H1 (cell line): ENCODE data around the gene SLC37A1. TPM values are rescaled to one million over a fixed set of nuclear protein-coding genes. Genes with fewer than 3 reads are reported as not detected.

Experiments
- CTCF ChIA-PET: fragments of 300-600 bp; sonication (Branson Sonifier 250); formaldehyde crosslinking; loops from one replicate; lab custom pipeline; 2021; ENCODE audit not compliant: partially characterized antibody; lab: Charles Lee
- POLR2A ChIA-PET: fragments of 300-600 bp; sonication (Branson Sonifier 250); formaldehyde crosslinking; loops from one replicate; lab custom pipeline; 2021; ENCODE audit warnings: inconsistent platforms; ENCODE audit not compliant: partially characterized antibody; lab: Charles Lee
- DNase-seq, 2 experiments: peaks; one replicate each; pipeline versions ENCODE4 v3.0.0 to v3.0.0-alpha.2; 2010 to 2022; ENCODE audit warnings: low spot score in 2 of 2, low read depth in 1 of 2, mixed read lengths in 1 of 2
- FAIRE-seq: peaks from 2 replicates; lab custom pipeline; 2011; peaks lifted over from hg19 to GRCh38; lab: Jason Lieb, UNC
- H2AFZ ChIP-seq: 2 replicates; pipeline ENCODE4 v1.8.1; 2012; ENCODE audit warnings: low read length, inconsistent platforms
- H2AK5ac ChIP-seq: 2 replicates; pipeline ENCODE4 v1.6.1; 2013; ENCODE audit warnings: low read depth, low read length
- H2BK120ac ChIP-seq: replicated peaks from 2 replicates; pipeline ENCODE3; 2013; ENCODE audit warnings: low read depth, low read length, inconsistent platforms
- H2BK12ac ChIP-seq: 2 replicates; pipeline ENCODE4 v1.6.1; 2013; ENCODE audit warnings: low read depth, low read length
- H2BK15ac ChIP-seq: 2 replicates; pipeline ENCODE4 v1.6.1; 2013; ENCODE audit warnings: low read length
- H2BK20ac ChIP-seq: 2 replicates; pipeline ENCODE4 v1.6.1; 2013; ENCODE audit warnings: low read length
- H2BK5ac ChIP-seq: 2 replicates; pipeline ENCODE4 v1.6.1; 2013; ENCODE audit warnings: low read depth, low read length
- H3K14ac ChIP-seq: 2 replicates; pipeline ENCODE4 v1.6.1; 2013; ENCODE audit warnings: inconsistent platforms; ENCODE audit not compliant: insufficient read length
- H3K18ac ChIP-seq: 2 replicates; pipeline ENCODE4 v1.6.1; 2013; ENCODE audit warnings: low read length; ENCODE audit errors: extremely low read depth
- H3K23ac ChIP-seq: 2 replicates; pipeline ENCODE4 v1.6.1; 2013; ENCODE audit warnings: inconsistent platforms; ENCODE audit not compliant: insufficient read length
- H3K23me2 ChIP-seq: 2 replicates; pipeline ENCODE4 v1.6.1; 2013; ENCODE audit warnings: low read depth, low read length
- H3K27ac ChIP-seq: 2 replicates; pipeline ENCODE4 v1.6.1; 2011; ENCODE audit warnings: low read depth, low read length, inconsistent platforms
- H3K27me3 ChIP-seq, 4 experiments: replicated peaks in 1 of 4; 1 replicate in 1 of 4; 2 replicates in 3 of 4; pipeline versions ENCODE4 v1.6.1 to v1.8.1; 2011 to 2013; ENCODE audit warnings: low read length in 3 of 4, mild to moderate bottlenecking in 3 of 4, inconsistent platforms in 2 of 4, mixed read lengths in 2 of 4, moderate library complexity in 1 of 4; ENCODE audit not compliant: control insufficient read depth in 3 of 4, insufficient read depth in 3 of 4; ENCODE audit errors: extremely low read depth in 1 of 4
- H3K36me3 ChIP-seq, 4 experiments: 2 replicates each; pipeline versions ENCODE4 v1.6.1 to v1.8.1; 2011 to 2013; ENCODE audit warnings: mild to moderate bottlenecking in 4 of 4, low read length in 3 of 4, moderate library complexity in 2 of 4, control low read depth in 1 of 4, inconsistent platforms in 1 of 4; ENCODE audit not compliant: insufficient read depth in 4 of 4, control insufficient read depth in 2 of 4
- H3K4ac ChIP-seq: replicated peaks from 2 replicates; pipeline ENCODE3; 2013; ENCODE audit warnings: low read length, low read depth, mixed read lengths, inconsistent platforms; ENCODE audit not compliant: insufficient read length
- H3K4me1 ChIP-seq, 4 experiments: replicated peaks in 1 of 4; 1 replicate in 1 of 4; 2 replicates in 3 of 4; pipeline versions ENCODE4 v1.6.1 to v1.8.1; 2011 to 2013; ENCODE audit warnings: low read length in 3 of 4, inconsistent platforms in 2 of 4, mixed read lengths in 1 of 4; ENCODE audit not compliant: insufficient read depth in 4 of 4, control insufficient read depth in 3 of 4
- H3K4me2 ChIP-seq, 2 experiments: 2 replicates each; pipeline versions ENCODE4 v1.6.1 to v1.8.1; 2011 to 2013; ENCODE audit warnings: low read depth in 2 of 2, low read length in 2 of 2, control low read depth in 1 of 2, inconsistent platforms in 1 of 2, mild to moderate bottlenecking in 1 of 2; ENCODE audit not compliant: insufficient read depth in 1 of 2
- H3K4me3 ChIP-seq, 4 experiments: fragments of 200-600, 300-600 bp in 1 of 4; sonication (generic), shearing (Covaris generic), sonication (Bioruptor Twin) in 1 of 4; 2 replicates each; pipeline versions ENCODE4 v1.5.1 to v1.8.1; 2011 to 2016; ENCODE audit warnings: low read length in 4 of 4, low read depth in 3 of 4, control low read depth in 2 of 4, inconsistent platforms in 2 of 4, mild to moderate bottlenecking in 2 of 4, mixed read lengths in 1 of 4, moderate library complexity in 1 of 4; ENCODE audit not compliant: insufficient read depth in 2 of 4; ENCODE audit errors: extremely low read depth in 1 of 4
- H3K56ac ChIP-seq: replicated peaks from 2 replicates; pipeline ENCODE3; 2013; ENCODE audit warnings: low read depth, mild to moderate bottlenecking, mixed read lengths, low read length, inconsistent platforms; ENCODE audit not compliant: insufficient read length
- H3K79me1 ChIP-seq: 2 replicates; pipeline ENCODE4 v1.6.1; 2013; ENCODE audit warnings: low read depth, low read length, control low read depth
- H3K79me2 ChIP-seq, 2 experiments: 2 replicates each; pipeline versions ENCODE4 v1.6.1 to v1.8.1; 2012 to 2013; ENCODE audit warnings: low read length in 2 of 2, mild to moderate bottlenecking in 2 of 2, inconsistent platforms in 1 of 2; ENCODE audit not compliant: insufficient read depth in 2 of 2, control insufficient read depth in 1 of 2
- H3K9ac ChIP-seq, 4 experiments: replicated peaks in 1 of 4; 1 replicate in 1 of 4; 2 replicates in 3 of 4; pipeline versions ENCODE4 v1.6.1 to v1.8.1; 2011 to 2013; ENCODE audit warnings: low read depth in 3 of 4, low read length in 3 of 4, control low read depth in 2 of 4, mild to moderate bottlenecking in 2 of 4, moderate library complexity in 2 of 4, inconsistent platforms in 1 of 4; ENCODE audit errors: extremely low read depth in 1 of 4
- H3K9me3 ChIP-seq, 2 experiments: 2 replicates each; pipeline versions ENCODE4 v1.6.1 to v1.8.1; 2012 to 2013; ENCODE audit warnings: mild to moderate bottlenecking in 2 of 2, moderate library complexity in 2 of 2, control low read depth in 1 of 2, inconsistent platforms in 1 of 2, low read depth in 1 of 2, low read length in 1 of 2, mixed read lengths in 1 of 2; ENCODE audit not compliant: insufficient read depth in 2 of 2
- H4K20me1 ChIP-seq, 2 experiments: replicated peaks in 1 of 2; 2 replicates each; pipeline versions ENCODE3 to v1.8.1; 2011 to 2013; ENCODE audit warnings: inconsistent platforms in 2 of 2, low read length in 2 of 2, mild to moderate bottlenecking in 1 of 2; ENCODE audit not compliant: insufficient read depth in 2 of 2, control insufficient read depth in 1 of 2
- H4K5ac ChIP-seq: 2 replicates; pipeline ENCODE4 v1.6.1; 2013; ENCODE audit warnings: low read length, low read depth, mixed read lengths, inconsistent platforms; ENCODE audit not compliant: insufficient read length
- H4K8ac ChIP-seq: 2 replicates; pipeline ENCODE4 v1.8.0; 2013; ENCODE audit warnings: mild to moderate bottlenecking, moderate library complexity, low read length, inconsistent platforms; ENCODE audit not compliant: insufficient read depth; ENCODE audit errors: extremely low read depth
- H4K91ac ChIP-seq: replicated peaks from 2 replicates; pipeline ENCODE3; 2013; ENCODE audit warnings: low read length, mixed read lengths, inconsistent platforms; ENCODE audit not compliant: insufficient read length
- CBX5 ChIP-seq: fragments of 300-800, 300-1000 bp; sonication (generic); IDR thresholded peaks from 2 replicates; pipeline ENCODE4 v1.7.1; 2016; ENCODE audit warnings: antibody characterized with exemption, low read length, low read depth
- CTCF ChIP-seq, 3 experiments: IDR thresholded peaks; 1 replicate in 2 of 3; 2 replicates in 1 of 3; pipeline versions ENCODE4 v1.5.1 to v1.6.1; 2011; ENCODE audit warnings: low read length in 3 of 3, mild to moderate bottlenecking in 3 of 3, inconsistent platforms in 2 of 3, low read depth in 1 of 3, moderate library complexity in 1 of 3; ENCODE audit not compliant: insufficient read depth in 1 of 3; ENCODE audit errors: control extremely low read depth in 1 of 3
- HDAC2 ChIP-seq, 2 experiments: fragments of 300-600 bp in 1 of 2; sonication (generic) in 1 of 2; IDR thresholded peaks; 2 replicates each; pipeline ENCODE4 v1.6.1; 2011 to 2012; ENCODE audit warnings: low read depth in 2 of 2, low read length in 2 of 2, mild to moderate bottlenecking in 2 of 2, moderate library complexity in 2 of 2, borderline replicate concordance in 1 of 2, inconsistent platforms in 1 of 2
- NANOG ChIP-seq: IDR thresholded peaks from 2 replicates; pipeline ENCODE4 v1.6.1; 2011; ENCODE audit warnings: low read length, low read depth, mild to moderate bottlenecking, inconsistent platforms; ENCODE audit not compliant: insufficient read depth, poor library complexity, severe bottlenecking
- NRF1 ChIP-seq: IDR thresholded peaks from 2 replicates; pipeline ENCODE4 v1.6.1; 2011; ENCODE audit warnings: mild to moderate bottlenecking, low read depth, low read length, improper control_type of control experiment
- RXRA ChIP-seq: IDR thresholded peaks from 2 replicates; pipeline ENCODE4 v1.6.1; 2011; ENCODE audit warnings: low read depth, mild to moderate bottlenecking, low read length, moderate library complexity; ENCODE audit not compliant: insufficient read depth
- SIX5 ChIP-seq: IDR thresholded peaks from 2 replicates; pipeline ENCODE4 v1.6.1; 2011; ENCODE audit warnings: mild to moderate bottlenecking, low read depth, low read length
- TAF1 ChIP-seq: IDR thresholded peaks from 2 replicates; pipeline ENCODE4 v1.6.1; 2011; ENCODE audit warnings: mild to moderate bottlenecking, low read depth, low read length
- TCF12 ChIP-seq: IDR thresholded peaks from 2 replicates; pipeline ENCODE4 v1.6.1; 2011; ENCODE audit warnings: low read depth, mild to moderate bottlenecking, low read length
- WGBS, 2 experiments: shearing (Covaris generic) in 1 of 2; methylation state at CpG; one replicate each; pipeline versions ENCODE4 v1.1.6 to v1.1.7; 2013 to 2015; ENCODE audit warnings: low lambda C conversion rate in 2 of 2, mixed read lengths in 2 of 2, inconsistent platforms in 1 of 2, low coverage in 1 of 2, missing lambda C conversion rate in 1 of 2; ENCODE audit not compliant: insufficient replicate concordance in 2 of 2, insufficient coverage in 1 of 2, insufficient read length in 1 of 2; ENCODE audit errors: extremely low coverage in 1 of 2, missing lambda C conversion rate in 1 of 2; 5-methylcytosine and 5-hydroxymethylcytosine counted together
- polyA plus RNA-seq, 7 experiments: library from polyadenylated mRNA; depleted of rRNA in 3 of 7; stranded (reverse) in 5 of 7; unstranded in 2 of 7; fragments of >200 nt in 5 of 7; fragments of 200-250 nt in 2 of 7; gene quantifications; 1 replicate in 5 of 7; 2 replicates in 1 of 7; 4 replicates in 1 of 7; pipeline versions ENCODE4 v1.2.1 to v1.2.3, GENCODE V29; 2011 to 2013; ENCODE audit warnings: missing spikeins in 2 of 7, mixed read lengths in 2 of 7
- total RNA-seq: library from RNA; stranded (reverse); fragmentation: NEBNext Ultra II Directional; extraction: Animal tissue kit (Norgen Biotek cat#: 25700); gene quantifications from 2 replicates; pipeline ENCODE4 v1.2.1, GENCODE V29; 2021
- TF ChIP-seq, protein P1 (sequence below): IDR thresholded peaks from 2 replicates; pipeline ENCODE4 v1.6.1; 2012; ENCODE audit warnings: inconsistent platforms

Gene SLC37A1
- total and polyA plus RNA-seq, 2 of the 8 experiments (the other 6 are each of a cell fraction or from before 2014, with no cell fraction given): 15.6 to 30.9 TPM

GRCh38 chr21:42578034-42578433 is 64.4 kb downstream of the SLC37A1 start:
- no peak overlapping the region for H2AK5ac ChIP-seq
- H2BK15ac ChIP-seq: no peak overlapping the region
- no peak overlapping the region for H2BK20ac ChIP-seq
- no peaks in the 10 kb centered on the region for H3K79me2 ChIP-seq
- no peak overlapping the region for H3K9ac ChIP-seq
- H3K56ac ChIP-seq: no peak overlapping the region
- no peak overlapping the region for H4K8ac ChIP-seq
- no peak overlapping the region for H3K23ac ChIP-seq
- H3K36me3 ChIP-seq: peaks cover 2 to 9% (median 6%) of the 10 kb centered on the region in 4 experiments; a peak in 3 of 8 replicates
- WGBS, 2 experiments: 96% methylated on average over 9 of the region's 9 CpGs; no CpG with 5 or more reads in 1 of the 2 experiments
- DNase-seq (no peak), FAIRE-seq (no peak)
- no peaks in the 10 kb centered on the region for H3K4me1 ChIP-seq
- H2BK5ac ChIP-seq: no peak overlapping the region
- H3K18ac ChIP-seq: no peak overlapping the region
- no peak overlapping the region for H2BK120ac ChIP-seq
- no peak overlapping the region for H4K91ac ChIP-seq
- no peak overlapping the region for H2BK12ac ChIP-seq
- no peak overlapping the region for H4K5ac ChIP-seq
- no peak overlapping the region for H2AFZ ChIP-seq
- H3K9me3 ChIP-seq: peaks cover 2 to 5% of the 10 kb centered on the region in 2 experiments; a peak in 2 of 4 replicates
- H3K4me2 ChIP-seq: no peak overlapping the region
- H3K4ac ChIP-seq: no peak overlapping the region
- POLR2A ChIA-PET: interaction anchor here (1.4 kb wide), 1 partner anchor 8 kb away, joined by 4 read pairs; no protein-coding TSS in a partner anchor
- no peak overlapping the region for H3K27ac ChIP-seq
- no peaks in the 10 kb centered on the region for H3K79me1 ChIP-seq
- H3K14ac ChIP-seq: no peak overlapping the region
- H3K4me3 ChIP-seq: no peak overlapping the region
- no peaks in the 10 kb centered on the region for H4K20me1 ChIP-seq
- TF ChIP-seq SIX5: no peak
- TF ChIP-seq, protein P1, sequence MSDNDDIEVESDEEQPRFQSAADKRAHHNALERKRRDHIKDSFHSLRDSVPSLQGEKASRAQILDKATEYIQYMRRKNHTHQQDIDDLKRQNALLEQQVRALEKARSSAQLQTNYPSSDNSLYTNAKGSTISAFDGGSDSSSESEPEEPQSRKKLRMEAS: no peak
- no peak for TF ChIP-seq RXRA
- TF ChIP-seq HDAC2 (IDR thresholded peaks at IDR 0.05; ENCODE audit: borderline replicate concordance in 1 of 2, low read depth in 2 of 2, low read length in 2 of 2): no peak
- TF ChIP-seq NANOG: no peak
- no peak for TF ChIP-seq TAF1
- no peak for TF ChIP-seq CBX5
- TF ChIP-seq CTCF (IDR thresholded peaks at IDR 0.05; ENCODE audit: control extremely low read depth in 1 of 3, insufficient read depth in 1 of 3, low read depth in 1 of 3, low read length in 3 of 3): no peak
- TF ChIP-seq NRF1: no peak
- no peak for TF ChIP-seq TCF12
- TF ChIP-seq, all 59 proteins: peak for 0
- Histone ChIP-seq H3K23me2 (no peaks in the 10 kb centered on the region), H3K27me3 (no peaks in the 10 kb centered on the region)
- CTCF ChIA-PET: interaction anchor here (0.7 to 2.8 kb wide), 3 partner anchors 12 to 102 kb away, joined by 3 to 16 read pairs (median 6); no protein-coding TSS in a partner anchor
